M059J (cell line): ENCODE measurements around the gene HOXA7. TPM values are rescaled to one million over a fixed set of nuclear protein-coding genes. Genes with fewer than 3 reads are reported as not detected.

Experiments used
- DNase-seq: peaks from one replicate; pipeline ENCODE4 v3.0.0-alpha.2; 2012; ENCODE audit warnings: low read depth
- total RNA-seq: library from RNA; depleted of rRNA; stranded (reverse); fragments of >200 nt; shearing (Covaris generic); gene quantifications from 2 replicates; pipeline ENCODE4 v1.2.3, GENCODE V29; 2014

Gene HOXA7
- total RNA-seq, 1 experiment from 2014 or later: 3.7 TPM

DNA sequence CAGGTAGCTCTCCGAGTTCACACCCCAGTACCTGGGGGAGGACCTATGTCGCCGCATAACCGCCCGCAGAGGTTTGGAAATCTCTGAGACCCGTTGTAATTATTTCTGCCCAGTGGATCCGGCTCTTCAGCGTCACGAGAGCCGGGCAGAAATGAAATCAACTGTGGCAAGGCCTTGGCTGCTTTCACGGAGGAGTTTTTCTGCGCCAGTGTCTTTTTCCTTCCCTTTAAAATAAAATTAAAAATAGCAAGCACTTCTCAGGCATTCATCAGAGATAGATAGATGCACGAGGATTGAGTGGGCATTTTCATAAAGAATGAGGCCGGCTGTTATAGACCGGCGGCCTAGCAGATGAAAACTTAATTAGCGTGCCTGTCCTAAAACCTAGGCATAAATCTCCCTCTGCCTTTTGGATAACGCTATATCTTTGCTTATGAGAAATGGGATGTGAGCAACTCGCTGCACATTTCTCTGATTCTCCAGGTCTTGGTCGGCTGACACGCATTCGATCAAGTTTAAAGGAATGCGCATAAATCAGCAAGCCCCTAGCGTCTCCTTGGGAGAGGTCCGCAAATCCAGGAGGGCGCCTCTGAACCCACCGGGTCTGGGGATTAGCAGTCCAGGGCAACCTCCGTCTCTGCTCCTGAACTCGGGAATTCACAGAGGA is 37.0 kb upstream of the HOXA7 start:
- no peak for DNase-seq

DNA sequence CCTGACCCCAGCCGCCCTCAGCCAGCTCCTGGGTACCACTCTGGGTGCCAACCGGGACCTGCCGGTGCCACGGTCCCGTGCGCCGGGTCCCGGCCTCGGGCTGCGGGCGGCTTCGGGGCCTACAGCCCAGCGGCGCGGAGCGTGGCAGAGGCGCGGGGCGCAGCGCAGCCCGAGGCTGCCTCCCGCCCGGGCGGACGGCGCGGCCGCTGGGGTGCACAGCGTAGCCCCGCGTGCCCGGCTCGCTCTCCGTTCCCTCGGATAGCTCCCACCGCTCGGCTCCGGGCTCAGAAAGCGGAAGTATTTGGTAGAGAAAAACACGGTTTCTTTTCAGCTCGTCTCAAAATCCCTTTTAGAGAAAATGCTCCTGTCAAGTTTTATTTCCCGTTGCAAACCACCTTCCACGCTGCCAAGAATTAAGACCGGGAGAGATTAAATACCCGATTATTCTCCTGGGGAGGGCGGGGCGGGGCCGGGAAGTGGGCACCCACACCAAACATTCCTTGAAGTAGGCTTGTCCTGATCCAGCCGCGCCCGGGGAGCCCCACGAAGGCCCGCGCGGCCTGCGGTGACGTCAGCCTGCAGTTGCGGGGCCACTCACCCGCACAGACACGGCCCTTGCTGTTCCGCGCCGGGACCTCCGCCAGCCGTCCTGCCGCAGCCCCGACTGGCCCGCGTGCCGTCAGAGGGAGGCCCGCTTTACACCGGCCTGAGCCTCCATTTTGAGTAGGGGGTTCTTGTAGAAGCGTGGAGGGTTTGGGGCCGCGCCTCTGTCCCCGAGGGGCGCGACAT is 36.3 kb upstream of the HOXA7 start:
- DNase-seq: no peak

DNA sequence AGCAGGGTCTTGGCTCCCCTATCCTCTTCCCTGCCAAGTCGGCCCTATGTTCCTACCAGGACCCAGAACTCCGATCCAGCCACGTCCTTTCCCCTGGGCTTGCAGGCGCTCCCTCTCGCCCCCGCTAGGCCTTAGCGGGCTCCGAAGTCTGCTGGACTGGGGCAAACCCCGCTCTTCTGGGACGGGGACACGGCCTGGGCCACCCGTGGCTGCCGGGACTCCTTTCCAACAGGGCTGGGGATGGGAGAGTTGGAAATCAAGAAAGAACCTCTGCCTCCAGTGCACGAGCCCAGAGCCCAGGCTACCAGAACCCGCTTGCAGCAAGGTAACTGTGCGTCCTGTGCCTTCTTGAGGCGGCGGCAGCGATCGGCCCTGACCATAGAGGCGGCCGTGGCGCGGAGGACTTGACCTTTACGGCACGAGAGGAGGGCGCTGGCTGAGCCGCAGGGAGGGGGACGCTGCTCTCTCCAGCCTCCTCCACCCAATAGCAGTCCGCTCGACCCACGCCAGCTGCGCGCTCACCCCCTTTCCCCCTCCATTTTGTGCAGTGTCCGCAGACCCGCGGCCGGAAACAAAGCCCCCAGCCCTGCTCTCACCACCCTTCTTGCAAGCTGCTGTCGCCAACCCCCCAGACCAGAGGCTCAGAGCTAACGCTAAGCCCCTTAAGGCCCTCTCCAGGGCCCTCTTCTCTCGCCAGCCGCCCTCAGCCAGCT is 35.5 kb upstream of the HOXA7 start:
- no peak for DNase-seq

DNA sequence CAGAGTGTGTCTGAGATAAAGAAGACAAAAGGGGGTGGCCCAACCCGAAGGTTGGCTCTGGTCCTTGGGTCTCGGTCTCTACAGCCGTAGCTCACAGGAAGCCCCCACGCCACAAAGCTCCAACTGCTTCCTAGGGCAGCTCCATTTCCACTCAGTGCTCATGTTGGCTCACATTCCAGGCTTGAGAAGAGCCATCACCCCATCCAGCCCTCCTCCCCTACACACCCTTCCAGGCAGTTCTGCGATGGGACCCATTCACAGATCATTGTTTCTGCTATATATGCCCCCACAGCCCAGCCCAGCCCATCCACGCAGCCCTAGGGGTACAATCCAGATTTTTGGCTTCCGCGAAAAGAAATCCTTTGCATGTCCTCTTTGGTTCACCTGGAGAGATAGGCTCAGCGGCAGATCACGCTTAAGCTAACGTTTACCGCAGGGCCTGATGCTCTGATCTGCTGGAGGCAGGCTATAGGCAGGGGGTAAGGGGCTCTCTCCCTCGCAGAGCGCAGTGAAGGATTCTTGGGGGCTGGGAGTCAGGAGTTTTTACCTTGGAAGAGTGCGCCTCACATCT is 34.8 kb upstream of the HOXA7 start:
- no peak for DNase-seq

DNA sequence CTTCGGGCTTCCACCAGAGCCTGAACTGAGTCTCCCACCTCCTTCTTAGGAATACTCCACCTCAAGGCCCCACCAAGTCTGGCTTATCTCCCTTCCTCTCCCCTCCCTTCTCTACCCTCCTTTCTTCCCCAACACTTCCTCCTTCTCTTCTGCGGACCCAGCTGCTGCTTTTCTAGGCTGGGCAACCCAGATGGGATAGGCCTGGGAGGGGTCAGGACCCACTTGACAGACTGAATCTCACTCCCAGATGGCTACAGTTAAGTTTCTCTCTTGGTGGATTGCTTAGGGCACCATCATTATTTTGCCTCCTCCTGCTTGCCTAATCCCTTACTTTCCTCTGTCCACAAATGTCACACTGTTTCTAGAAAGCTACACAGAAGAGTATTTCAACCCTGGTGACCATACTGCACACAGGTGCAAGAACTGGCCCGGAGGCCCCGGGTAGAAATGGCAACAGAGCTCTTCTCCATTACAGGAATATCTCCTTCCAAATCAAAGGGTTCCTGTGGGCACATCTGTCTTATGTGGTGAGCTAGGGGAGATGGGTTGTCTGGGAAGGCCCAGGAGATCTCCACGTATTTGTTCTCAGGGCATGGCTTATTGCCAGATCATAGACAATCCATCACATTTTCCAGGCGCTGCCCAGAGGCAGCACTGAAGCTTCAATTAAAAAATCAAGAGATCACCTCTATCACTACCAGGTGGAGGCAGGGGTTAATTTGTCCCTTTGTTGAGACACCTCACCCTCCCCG is 33.7 kb upstream of the HOXA7 start:
- DNase-seq: no peak

DNA sequence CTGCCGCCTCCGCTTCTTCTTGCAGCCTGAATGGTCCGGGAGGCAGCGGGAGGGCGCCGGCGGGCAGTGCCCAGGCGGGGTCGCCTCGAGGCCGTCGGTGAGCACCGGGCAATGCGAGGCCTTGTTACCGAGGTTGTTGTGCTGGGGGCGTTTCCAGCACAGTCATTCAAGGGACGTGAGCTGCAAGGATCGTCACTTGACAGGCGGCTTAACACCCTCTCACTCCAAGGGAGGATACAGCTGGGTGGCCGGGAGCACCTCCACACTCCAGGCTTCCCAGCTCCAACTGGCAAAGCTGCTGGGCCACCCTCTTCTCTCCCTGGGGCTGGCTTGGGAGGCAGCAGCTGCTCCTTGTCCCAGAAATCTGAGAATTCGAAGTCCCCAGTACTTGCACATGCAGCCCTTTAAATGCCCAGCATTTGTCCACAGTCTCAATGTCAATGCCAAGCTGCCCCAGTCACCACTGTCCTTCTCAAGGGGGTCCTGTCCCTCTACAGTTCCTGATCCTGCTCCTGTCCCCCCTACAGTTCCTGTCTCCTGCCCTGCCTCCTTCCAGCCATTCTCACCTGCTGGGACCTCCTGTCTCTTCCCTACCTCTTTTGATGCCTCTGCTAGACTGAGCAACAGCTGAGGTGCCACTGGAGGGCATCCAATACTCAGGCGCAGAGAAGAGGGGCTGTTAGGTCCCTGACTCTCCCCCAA is 33.0 kb upstream of the HOXA7 start:
- DNase-seq: no peak

DNA sequence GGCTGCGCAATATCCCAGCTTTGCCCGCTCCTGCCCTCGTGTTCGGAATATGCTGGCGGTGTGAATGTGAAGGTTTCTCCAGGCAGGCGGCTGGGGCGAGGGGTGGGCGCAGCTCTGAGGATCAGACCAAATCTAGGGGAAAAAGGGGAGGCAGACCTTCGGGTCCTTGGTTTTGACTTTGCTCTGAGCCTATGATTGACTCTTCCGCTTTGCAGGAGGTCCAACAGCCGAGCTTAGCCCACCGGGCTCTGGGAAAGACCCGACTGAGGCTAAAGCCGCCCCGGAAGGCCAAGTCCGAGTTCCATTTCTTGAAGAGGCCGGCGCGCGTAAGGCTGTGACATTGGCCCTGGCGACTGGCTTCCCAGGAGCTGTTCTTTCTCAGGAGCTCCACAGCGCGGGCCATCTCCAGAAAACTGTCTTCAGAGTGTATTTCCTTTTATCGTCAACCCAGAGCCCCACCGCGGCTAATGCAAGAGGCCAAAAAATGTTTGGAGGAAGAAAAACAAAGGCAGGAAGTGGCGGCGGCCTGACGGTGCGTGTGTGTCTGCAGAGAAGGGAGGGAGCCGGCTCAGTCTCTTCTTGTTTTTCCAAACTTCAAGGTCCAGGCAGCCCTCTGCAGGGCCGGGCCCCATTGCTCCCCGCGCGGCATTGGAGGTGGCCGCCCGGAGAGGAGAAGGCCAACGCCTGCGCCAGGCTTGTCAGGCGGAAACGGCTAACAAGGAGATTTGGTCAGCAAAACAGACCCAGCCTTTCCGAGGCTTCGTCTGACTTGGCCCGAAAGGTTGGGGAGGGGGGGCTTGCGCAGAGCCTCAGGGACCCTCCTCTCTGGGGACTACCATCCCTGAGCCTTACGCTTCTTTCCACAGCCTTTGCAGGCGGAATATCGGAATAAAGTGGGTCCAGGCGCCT is 32.2 kb upstream of the HOXA7 start:
- DNase-seq: no peak

DNA sequence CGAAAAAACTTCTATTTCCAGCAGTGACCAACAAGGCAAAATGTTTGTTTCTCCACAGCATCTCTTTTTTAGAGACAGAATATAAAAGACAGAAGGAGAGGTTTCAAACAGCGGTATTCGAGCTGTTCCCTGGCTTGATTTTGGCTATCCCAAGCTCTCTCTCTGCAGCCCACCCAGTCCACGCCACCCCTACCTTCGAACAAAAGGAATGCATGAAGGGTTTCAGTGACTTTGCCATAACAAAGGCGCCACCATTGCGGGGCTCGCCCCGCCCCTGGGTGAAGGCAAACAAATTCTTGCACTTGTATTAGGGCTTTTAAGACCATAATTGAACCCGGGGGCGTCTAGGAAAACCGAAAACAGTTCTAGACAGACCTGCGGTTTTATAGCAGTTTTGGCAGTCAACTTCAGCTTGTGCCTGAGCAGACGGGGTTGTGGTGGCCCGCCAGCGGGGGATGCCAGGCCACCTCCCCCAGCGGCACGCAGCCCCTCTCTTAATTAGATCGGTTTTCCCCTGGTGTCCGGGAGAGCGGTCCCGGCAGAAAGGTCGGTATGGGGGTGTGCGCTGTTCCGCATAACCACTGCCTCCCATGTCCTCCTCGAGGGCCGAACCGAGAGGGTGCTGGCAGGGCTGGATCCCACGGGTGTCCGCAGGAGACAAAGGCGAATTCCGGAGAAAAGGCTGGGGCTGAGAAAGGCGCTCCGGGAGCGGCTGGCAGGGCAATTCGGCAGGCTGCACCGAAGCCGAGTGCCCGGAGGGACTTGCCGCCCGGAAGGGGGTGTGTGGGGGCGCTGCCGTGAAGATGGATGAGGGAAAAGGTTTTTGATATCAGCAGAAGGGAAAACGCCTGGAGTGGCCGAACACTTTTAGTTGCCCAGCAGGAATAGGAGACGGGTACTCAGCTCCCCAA is 31.3 kb upstream of the HOXA7 start:
- DNase-seq: no peak

DNA sequence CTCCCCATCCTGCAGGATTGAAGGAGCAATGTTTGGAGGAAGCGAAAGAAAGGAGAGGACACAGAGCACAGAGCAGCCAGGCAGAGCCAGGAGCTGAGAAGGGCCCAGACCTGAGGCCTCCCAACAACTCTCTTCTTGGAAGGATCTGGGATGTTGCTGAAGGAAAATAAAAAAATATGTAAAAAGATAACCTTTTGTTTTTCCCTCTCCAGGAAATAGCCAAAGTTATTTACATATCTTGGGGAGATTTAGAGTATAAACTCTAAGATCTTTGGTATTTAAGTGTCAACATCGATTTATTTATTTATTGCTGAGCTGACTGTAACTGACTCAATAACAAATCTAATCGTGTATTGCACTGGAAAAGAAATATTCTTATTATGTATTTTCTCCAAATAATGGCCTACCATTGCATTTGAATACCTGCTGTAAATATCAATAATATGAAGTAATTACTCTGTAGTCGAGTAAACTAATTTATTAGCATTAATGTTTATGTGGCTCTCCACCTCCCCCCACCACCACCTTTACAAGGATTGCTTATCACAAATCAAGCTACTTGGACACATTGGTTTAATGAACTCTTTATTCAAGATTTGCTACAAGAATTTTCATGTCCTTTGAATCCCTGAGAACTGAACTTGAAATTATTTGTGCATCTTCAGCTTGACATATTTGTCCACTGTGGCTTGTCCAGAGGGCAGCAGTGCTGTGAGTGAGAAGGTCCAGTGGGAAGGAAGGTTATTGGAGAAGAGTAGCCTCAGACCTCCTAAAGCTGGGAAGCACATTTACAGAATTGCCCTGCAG is 30.4 kb upstream of the HOXA7 start:
- DNase-seq: no peak

DNA sequence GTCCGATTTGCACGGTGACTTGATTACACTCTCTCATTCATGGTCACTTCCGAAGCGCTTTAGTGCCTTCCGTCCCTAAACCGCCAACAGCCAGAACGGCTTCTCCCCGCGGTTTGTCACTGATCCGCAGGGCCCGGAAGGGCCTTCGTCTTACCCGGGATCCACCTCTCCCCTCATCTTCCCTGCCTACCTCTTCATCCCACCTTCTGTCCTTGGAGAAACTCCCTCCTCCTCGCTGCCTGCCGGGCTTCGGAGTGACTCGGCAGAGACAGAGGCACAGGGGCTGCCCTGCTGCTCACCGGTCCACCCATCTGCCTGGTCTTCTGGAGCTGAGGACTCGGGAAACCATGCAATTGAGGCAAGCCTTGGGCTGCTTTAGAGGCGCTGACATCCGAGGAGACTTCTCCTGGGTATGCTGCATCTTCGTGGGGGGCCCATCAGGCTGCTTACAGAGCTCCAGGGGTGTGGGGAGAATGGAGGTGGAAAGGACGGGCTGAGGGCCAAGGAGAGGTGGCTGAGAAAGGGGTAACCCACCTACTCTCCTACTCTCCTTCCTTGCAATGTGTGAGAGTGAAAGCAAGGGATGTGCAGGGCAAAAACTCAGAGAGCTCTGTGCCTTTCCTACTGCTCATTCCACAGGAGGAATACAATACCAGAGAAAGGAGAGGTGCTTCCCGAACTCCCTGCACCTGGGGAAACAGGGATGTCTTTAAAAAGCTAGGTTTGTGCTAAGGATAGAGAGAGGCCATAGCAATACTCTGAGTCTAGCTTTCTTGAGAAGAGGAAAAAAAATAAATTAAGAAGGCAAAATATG is 29.6 kb upstream of the HOXA7 start:
- no peak for DNase-seq

DNA sequence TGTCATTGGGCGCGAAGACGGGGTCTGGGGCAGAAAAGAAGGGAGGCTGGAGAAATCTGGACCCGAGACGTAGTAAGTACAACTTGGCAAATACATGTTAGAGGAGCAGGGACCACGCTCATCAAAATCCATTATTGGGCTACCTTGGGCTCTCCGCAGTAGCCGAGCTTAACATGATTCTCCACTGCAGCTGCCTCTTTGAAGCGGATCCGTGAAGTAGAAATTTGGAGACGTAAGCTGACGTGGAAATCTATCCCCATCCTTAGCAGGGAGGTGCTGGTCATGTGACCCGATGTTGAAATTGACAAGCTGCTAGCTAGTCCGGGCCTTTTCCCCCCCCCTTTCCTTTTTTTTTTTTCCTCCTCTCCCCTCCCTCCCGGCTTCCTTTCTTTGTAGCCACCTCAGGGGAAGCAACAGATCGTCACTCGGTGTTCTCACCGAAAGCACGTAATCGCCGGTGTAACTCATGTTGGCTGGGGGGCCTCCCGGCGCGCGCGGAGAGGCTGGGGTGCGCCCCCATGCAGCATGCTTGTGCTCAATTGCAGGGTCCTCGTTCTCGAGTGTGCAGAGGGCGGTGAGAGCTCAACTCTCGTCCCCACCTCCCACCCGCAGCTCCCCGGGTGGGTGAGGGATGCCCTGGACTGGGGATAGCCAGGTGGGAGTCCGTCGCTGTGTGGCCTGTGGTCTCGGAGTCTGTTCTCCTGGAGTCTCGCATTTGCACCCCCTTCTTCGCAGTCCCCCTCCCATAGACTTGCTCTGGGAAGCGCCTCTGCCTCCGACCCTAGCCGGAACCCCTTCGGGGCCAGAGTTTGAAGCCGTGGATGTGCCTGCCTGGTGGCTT is 28.8 kb upstream of the HOXA7 start, which contains the start of gene HOXA11:
TSS of gene HOXA11 (minus strand) at position 220 of the 841 bp plus-strand sequence. CDS start at position 132, 88 bp downstream.
- no peak for DNase-seq

DNA sequence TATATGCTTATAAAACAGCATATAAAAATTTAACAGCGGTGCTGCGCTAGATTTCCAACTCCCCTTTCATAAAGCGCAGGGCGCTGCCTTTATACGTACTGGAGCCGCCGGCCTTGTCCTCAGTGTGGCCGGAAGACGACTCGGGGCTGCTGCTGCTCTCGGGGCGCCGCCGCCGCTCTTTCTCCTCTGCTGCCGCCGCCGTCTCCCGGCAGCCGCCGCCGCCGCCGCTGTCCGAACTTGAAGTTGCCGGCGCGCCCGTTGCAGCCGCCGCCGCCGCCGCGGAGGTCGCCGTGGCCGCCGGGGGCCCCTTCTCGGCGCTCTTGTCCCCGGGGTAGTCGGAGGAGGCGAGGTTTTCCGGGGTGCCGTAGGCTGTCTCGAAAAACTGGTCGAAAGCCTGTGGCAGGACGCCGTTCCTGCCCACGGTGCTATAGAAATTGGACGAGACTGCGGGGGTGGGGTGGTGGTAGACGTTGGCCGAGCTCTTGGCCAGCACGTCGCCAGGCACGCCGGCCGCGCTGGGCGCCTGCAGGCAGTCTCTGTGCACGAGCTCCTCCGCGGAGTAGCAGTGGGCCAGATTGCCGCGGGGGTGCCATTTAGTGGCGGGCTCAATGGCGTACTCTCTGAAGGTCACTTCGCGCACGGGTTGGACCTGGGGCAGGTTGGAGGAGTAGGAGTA is 28.0 kb upstream of the HOXA7 start:
- peak; percentile 65 for DNase-seq

DNA sequence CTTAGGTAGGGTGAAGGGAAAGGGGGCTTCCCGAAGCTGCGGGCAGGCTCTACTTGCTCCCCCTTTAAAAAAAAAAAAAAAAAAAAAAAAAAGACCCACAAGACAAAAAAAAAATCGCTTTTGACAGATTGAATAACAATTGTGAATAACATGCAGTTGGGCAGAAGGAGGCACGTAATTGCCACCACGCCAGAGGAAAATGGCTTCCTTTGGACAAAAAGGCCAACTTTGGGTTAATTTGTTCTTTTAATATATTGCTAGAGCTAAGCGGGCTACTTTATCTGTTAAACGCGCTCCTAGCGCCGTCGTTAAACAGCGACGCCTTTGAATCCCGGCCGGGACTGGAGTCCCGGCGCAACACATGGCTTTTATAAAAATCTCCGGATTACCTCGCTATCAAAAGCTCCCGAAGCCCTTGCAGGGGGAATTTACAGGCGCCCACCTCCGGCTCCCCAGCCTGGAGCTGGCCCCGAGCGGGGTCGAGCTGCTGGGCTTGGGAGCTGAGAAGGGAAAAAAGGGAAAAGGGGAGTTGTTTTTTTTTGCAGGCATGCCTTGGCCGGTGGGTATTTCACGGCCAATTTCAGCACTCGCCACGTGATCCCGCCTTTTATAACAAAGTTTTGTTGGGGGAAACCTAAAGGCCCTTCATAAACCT is 27.3 kb upstream of the HOXA7 start:
- peak; percentile 64 for DNase-seq

DNA sequence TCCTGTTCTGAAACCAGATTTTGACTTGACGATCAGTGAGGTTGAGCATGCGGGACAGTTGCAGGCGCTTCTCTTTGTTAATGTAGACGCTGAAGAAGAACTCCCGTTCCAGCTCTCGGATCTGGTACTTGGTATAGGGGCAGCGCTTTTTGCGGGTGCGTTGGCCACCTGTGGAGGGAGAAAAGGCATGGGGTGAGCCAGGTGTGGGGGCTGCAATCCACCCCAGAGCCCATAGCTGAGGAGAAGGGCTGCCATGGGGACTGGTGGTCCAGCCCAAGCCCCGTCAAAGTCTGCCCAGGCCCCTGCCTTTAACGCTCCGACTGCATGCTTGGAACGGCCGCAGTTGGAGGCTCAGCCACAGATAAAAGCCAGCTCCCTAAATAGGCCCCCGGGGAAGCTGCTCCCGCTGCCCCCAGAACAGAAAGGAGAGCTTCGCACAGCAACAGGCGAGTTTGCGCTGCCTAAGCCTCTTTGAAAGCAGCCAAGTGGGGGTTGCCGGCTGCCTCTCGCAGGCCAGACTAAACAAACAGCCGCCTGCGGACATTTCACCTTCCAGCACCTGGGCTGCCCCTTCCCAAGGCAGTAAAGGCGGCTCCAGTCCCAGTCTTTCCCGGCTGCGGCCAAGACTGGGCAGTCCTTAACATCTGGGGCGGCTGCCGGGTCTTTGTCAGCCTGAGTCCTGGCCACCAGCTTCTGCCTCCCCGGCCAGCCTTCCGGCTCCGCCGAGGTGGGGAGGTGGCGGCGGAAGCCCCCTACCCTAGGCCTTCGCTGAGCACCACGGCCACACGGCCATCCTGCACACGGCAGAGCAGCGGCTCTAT is 26.6 kb upstream of the HOXA7 start:
- DNase-seq: peak; percentile 46
